Uterus (tissue), 4 donors: Measurements from ENCODE around the gene PIK3C3. TPM values are rescaled to one million over a fixed set of nuclear protein-coding genes. Genes with fewer than 3 reads are reported as not detected.

Experiments
- DNase-seq, 2 donors: peaks; one replicate each; pipeline ENCODE4 v3.0.0-alpha.2; 2019 to 2020
- H3K27ac ChIP-seq, 2 donors: fragments of 200-600 bp; sonication (generic); 1 replicate in 1 of 2; 2 replicates in 1 of 2; pipeline ENCODE4 v1.5.1; 2016 to 2018
- H3K27me3 ChIP-seq, 2 donors: fragments of 200-600 bp; sonication (generic); one replicate each; pipeline ENCODE4 v1.5.1; 2018 to 2019; ENCODE audit warnings: control low read depth in 1 of 2
- H3K36me3 ChIP-seq, 2 donors: fragments of 200-600 bp; sonication (generic); one replicate each; pipeline ENCODE4 v1.5.1; 2019; ENCODE audit warnings: control low read depth in 1 of 2
- H3K4me1 ChIP-seq, 2 donors: fragments of 200-600 bp; sonication (generic); one replicate each; pipeline ENCODE4 v1.5.1; 2018 to 2019; ENCODE audit warnings: control low read depth in 1 of 2
- H3K4me3 ChIP-seq, 2 donors: fragments of 200-600 bp; sonication (generic); 1 replicate in 1 of 2; 2 replicates in 1 of 2; pipeline ENCODE4 v1.5.1; 2018 to 2019; ENCODE audit warnings: mild to moderate bottlenecking in 1 of 2
- H3K9me3 ChIP-seq, 2 donors: fragments of 200-600 bp; sonication (generic); one replicate each; pipeline ENCODE4 v1.5.1; 2019; ENCODE audit warnings: control low read depth in 1 of 2
- CTCF ChIP-seq, 4 experiments: fragments of 200-600 bp in 2 of 4; fragments of 450-650 bp in 2 of 4; sonication (generic) in 2 of 4; IDR thresholded peaks; one replicate each; pipeline ENCODE4 v1.5.1; 2016 to 2019; ENCODE audit warnings: antibody characterized with exemption in 4 of 4, mild to moderate bottlenecking in 2 of 4, moderate library complexity in 1 of 4
- POLR2A ChIP-seq, 2 donors: fragments of 450-650 bp; IDR thresholded peaks; one replicate each; pipeline ENCODE4 v1.6.1; 2016; ENCODE audit warnings: antibody characterized with exemption in 2 of 2, mild to moderate bottlenecking in 1 of 2, moderate library complexity in 1 of 2
- intact Hi-C: fragments of 100-400 bp; cut with DNase I; formaldehyde crosslinking; loops from one replicate; pipeline ENCODE4 v1.15.1; 2023; ENCODE audit warnings: low total_unique reads
- total RNA-seq, 4 donors: library from RNA; depleted of rRNA in 3 of 4; stranded (reverse); fragments of >200 nt in 3 of 4; gene quantifications; one replicate each; pipeline versions ENCODE4 v1.1.0 to v1.2.4, GENCODE V29; 2014 to 2023
- donor health status: DM: yes; HTN: yes; CAD: no.

PIK3C3 gene
- total RNA-seq, 4 donors from 2014 or later: 57.6 to 114 (median 82.2) TPM

GRCh38 chr18:42095732-42096377 lies 140.8 kb downstream of the PIK3C3 start:
- H3K27ac ChIP-seq: no peak overlapping the region
- no peaks in the 10 kb centered on the region for H3K36me3 ChIP-seq
- no peak for DNase-seq
- intact Hi-C loops: no loop called here
- no peak overlapping the region for H3K4me3 ChIP-seq
- no peaks in the 10 kb centered on the region for H3K9me3 ChIP-seq
- no peaks in the 10 kb centered on the region for H3K4me1 ChIP-seq
- TF ChIP-seq POLR2A (IDR thresholded peaks at IDR 0.05) (no peak), CTCF (IDR thresholded peaks at IDR 0.05) (no peak)
- H3K27me3 ChIP-seq: no peaks in the 10 kb centered on the region

- no peaks in the 10 kb centered on the region for H3K36me3 ChIP-seq
- no peaks in the 10 kb centered on the region for H3K4me1 ChIP-seq
- no peaks in the 10 kb centered on the region for H3K9me3 ChIP-seq
- TF ChIP-seq CTCF (IDR thresholded peaks at IDR 0.05) (no peak), POLR2A (IDR thresholded peaks at IDR 0.05) (no peak)
- intact Hi-C loops: no loop called here
- no peak for DNase-seq
- no peak overlapping the region for H3K27ac ChIP-seq
- no peak overlapping the region for H3K4me3 ChIP-seq
- H3K27me3 ChIP-seq: no peaks in the 10 kb centered on the region
Measured at GRCh38 chr18:42100248-42100647, 145.2 kb downstream of the PIK3C3 start.

- Histone ChIP-seq H3K9me3 (no peaks in the 10 kb centered on the region), H3K27me3 (no peaks in the 10 kb centered on the region), H3K4me3 (no peak overlapping the region), H3K27ac (no peak overlapping the region), H3K36me3 (no peaks in the 10 kb centered on the region), H3K4me1 (no peaks in the 10 kb centered on the region)
- intact Hi-C loops: no loop called here
- no peak for DNase-seq
- no peak for TF ChIP-seq POLR2A (IDR thresholded peaks at IDR 0.05)
- TF ChIP-seq CTCF (IDR thresholded peaks at IDR 0.05): no peak
Measured at GRCh38 chr18:42100911-42101310, 145.9 kb downstream of the PIK3C3 start.

DNA sequence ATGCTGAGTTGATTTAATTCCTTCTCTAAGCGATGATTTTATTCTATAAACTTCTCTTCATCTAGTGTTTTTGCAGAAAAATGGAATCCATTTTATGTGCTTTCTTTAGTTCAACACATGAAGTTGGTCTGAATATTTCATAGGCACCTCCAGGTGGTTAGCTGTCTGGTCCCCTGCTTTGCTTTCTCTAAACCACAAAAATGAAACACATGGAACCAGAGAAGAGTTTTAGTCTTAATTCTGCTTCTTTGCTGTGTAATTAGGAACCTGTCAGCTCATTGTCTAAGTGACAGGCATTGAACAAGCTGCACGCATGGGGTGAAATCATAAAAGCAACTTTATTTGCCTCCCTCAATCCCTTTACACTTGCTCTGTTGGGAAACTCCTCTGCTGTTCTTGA lies 150.4 kb downstream of the PIK3C3 start:
- intact Hi-C loops: no loop called here
- no peaks in the 10 kb centered on the region for H3K27me3 ChIP-seq

GRCh38 chr18:42106784-42107183 lies 151.8 kb downstream of the PIK3C3 start:
- H3K36me3 ChIP-seq: no peaks in the 10 kb centered on the region
- H3K4me3 ChIP-seq: no peak overlapping the region
- H3K9me3 ChIP-seq: no peaks in the 10 kb centered on the region
- no peaks in the 10 kb centered on the region for H3K4me1 ChIP-seq
- intact Hi-C loops: no loop called here
- TF ChIP-seq POLR2A (IDR thresholded peaks at IDR 0.05) (no peak), CTCF (IDR thresholded peaks at IDR 0.05) (no peak)
- DNase-seq: no peak
- H3K27me3 ChIP-seq: no peaks in the 10 kb centered on the region
- H3K27ac ChIP-seq: no peak overlapping the region

More for the DNA sequence above, 150.4 kb downstream of the PIK3C3 start:
- DNase-seq: no peak
- Histone ChIP-seq H3K4me3 (no peak overlapping the region), H3K36me3 (no peaks in the 10 kb centered on the region), H3K4me1 (no peaks in the 10 kb centered on the region), H3K9me3 (no peaks in the 10 kb centered on the region), H3K27ac (no peak overlapping the region)
- no peak for TF ChIP-seq CTCF (IDR thresholded peaks at IDR 0.05)
- no peak for TF ChIP-seq POLR2A (IDR thresholded peaks at IDR 0.05)
